ENCODE data around the gene TTLL7.

TTLL7 gene

GRCh38 chr1:83836543-83836942 is 162.4 kb downstream of the TTLL7 start:
- Histone ChIP-seq H4K91ac (ENCODE audit: low read depth, low read length) (no peak overlapping the region), H3K4ac (ENCODE audit: low read depth, low read length) (no peak overlapping the region), H3K27me3 (ENCODE audit: insufficient read depth, low read length) (no peaks in the 10 kb centered on the region), H3K27ac (ENCODE audit: low read depth, low read length) (no peak overlapping the region), H4K12ac (ENCODE audit: low read depth, low read length) (no peak overlapping the region), H3K14ac (ENCODE audit: low read length) (no peak overlapping the region), H2BK5ac (ENCODE audit: low read depth, low read length, poor library complexity) (no peak overlapping the region), H3K36me3 (ENCODE audit: control insufficient read depth in 1 of 2, insufficient read depth in 2 of 2, low read length in 2 of 2) (no peaks in the 10 kb centered on the region), H2AK5ac (ENCODE audit: low read length) (no peak overlapping the region), H3K9me3 (ENCODE audit: insufficient read depth, low read depth, low read length) (no peaks in the 10 kb centered on the region), H2AFZ (ENCODE audit: insufficient read depth, low read length, poor library complexity) (no peak overlapping the region), H3K23ac (ENCODE audit: low read length) (no peak overlapping the region), H3K79me1 (ENCODE audit: low read length) (no peaks in the 10 kb centered on the region), H3K9ac (ENCODE audit: low read length) (no peak overlapping the region), H3K4me2 (ENCODE audit: low read length) (no peak overlapping the region), H3K4me3 (ENCODE audit: low read depth, low read length) (no peak overlapping the region), H3K18ac (ENCODE audit: low read length) (no peak overlapping the region), H3K79me2 (ENCODE audit: control insufficient read depth, insufficient read depth, low read length, poor library complexity) (no peaks in the 10 kb centered on the region), H2BK12ac (ENCODE audit: low read length) (no peak overlapping the region), H3K4me1 (ENCODE audit: control insufficient read depth in 1 of 2, insufficient read depth in 2 of 2, low read length in 2 of 2) (no peaks in the 10 kb centered on the region), H4K8ac (ENCODE audit: low read depth, low read length) (no peak overlapping the region), H2BK120ac (ENCODE audit: insufficient read depth, low read length, poor library complexity) (no peak overlapping the region)
- WGBS (ENCODE audit: extremely low coverage, insufficient coverage, insufficient read length) = no CpG with 5 or more reads among the region's 2 CpGs
- no peak for DNase-seq

- Histone ChIP-seq H3K4ac (ENCODE audit: low read depth, low read length) (no peak overlapping the region), H3K4me1 (ENCODE audit: control insufficient read depth in 1 of 2, insufficient read depth in 2 of 2, low read length in 2 of 2) (peaks cover 0 to 2% of the 10 kb centered on the region in 2 experiments)
- WGBS (ENCODE audit: extremely low coverage, insufficient coverage, insufficient read length) = no CpG with 5 or more reads among the region's 4 CpGs
Observed at GRCh38 chr1:83834621-83835264, 164.2 kb downstream of the TTLL7 start.

DNA sequence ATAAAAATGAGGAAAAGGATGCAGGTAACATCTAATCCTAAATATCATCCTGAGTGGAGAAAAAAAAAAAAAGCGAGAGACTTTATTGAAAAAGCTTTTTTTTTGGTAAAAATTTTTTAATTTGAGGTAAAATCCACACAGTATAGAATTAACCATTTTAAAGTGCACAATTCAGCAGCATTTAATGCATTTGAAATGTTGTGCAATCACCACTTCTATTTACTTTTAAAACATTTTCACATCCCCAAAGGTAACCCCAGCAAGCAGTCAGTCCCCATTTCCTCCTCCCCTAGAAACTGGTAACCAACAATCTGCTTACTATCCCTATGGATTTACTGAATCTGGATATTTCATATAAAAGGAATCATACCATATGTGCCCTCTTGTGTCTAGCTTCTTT is 166.7 kb downstream of the TTLL7 start:
- Histone ChIP-seq H2BK120ac (ENCODE audit: insufficient read depth, low read length, poor library complexity) (no peak overlapping the region), H2BK5ac (ENCODE audit: low read depth, low read length, poor library complexity) (no peak overlapping the region), H3K23ac (ENCODE audit: low read length) (no peak overlapping the region), H3K14ac (ENCODE audit: low read length) (no peak overlapping the region), H3K4me3 (ENCODE audit: low read depth, low read length) (no peak overlapping the region), H3K9ac (ENCODE audit: low read length) (no peak overlapping the region), H3K36me3 (ENCODE audit: control insufficient read depth in 1 of 2, insufficient read depth in 2 of 2, low read length in 2 of 2) (no peaks in the 10 kb centered on the region), H4K8ac (ENCODE audit: low read depth, low read length) (no peak overlapping the region), H4K12ac (ENCODE audit: low read depth, low read length) (no peak overlapping the region), H3K4me2 (ENCODE audit: low read length) (no peak overlapping the region), H3K18ac (ENCODE audit: low read length) (no peak overlapping the region), H2BK12ac (ENCODE audit: low read length) (no peak overlapping the region), H3K79me2 (ENCODE audit: control insufficient read depth, insufficient read depth, low read length, poor library complexity) (no peaks in the 10 kb centered on the region), H2AK5ac (ENCODE audit: low read length) (no peak overlapping the region), H3K79me1 (ENCODE audit: low read length) (peaks cover 3% of the 10 kb centered on the region), H3K27me3 (ENCODE audit: insufficient read depth, low read length) (no peaks in the 10 kb centered on the region), H2AFZ (ENCODE audit: insufficient read depth, low read length, poor library complexity) (no peak overlapping the region), H3K9me3 (ENCODE audit: insufficient read depth, low read depth, low read length) (no peaks in the 10 kb centered on the region), H4K91ac (ENCODE audit: low read depth, low read length) (no peak overlapping the region), H3K27ac (ENCODE audit: low read depth, low read length) (no peak overlapping the region), H3K4ac (ENCODE audit: low read depth, low read length) (no peak overlapping the region), H3K4me1 (ENCODE audit: control insufficient read depth in 1 of 2, insufficient read depth in 2 of 2, low read length in 2 of 2) (peaks cover 4 to 6% of the 10 kb centered on the region in 2 experiments)
- no peak for DNase-seq
- WGBS (ENCODE audit: extremely low coverage, insufficient coverage, insufficient read length) = no CpG with 5 or more reads among the region's 1 CpG

More at GRCh38 chr1:83834621-83835264, 164.2 kb downstream of the TTLL7 start:
- Histone ChIP-seq H3K23ac (ENCODE audit: low read length) (no peak overlapping the region), H3K9ac (ENCODE audit: low read length) (no peak overlapping the region), H3K18ac (ENCODE audit: low read length) (no peak overlapping the region), H4K12ac (ENCODE audit: low read depth, low read length) (no peak overlapping the region), H4K91ac (ENCODE audit: low read depth, low read length) (no peak overlapping the region), H3K36me3 (ENCODE audit: control insufficient read depth in 1 of 2, insufficient read depth in 2 of 2, low read length in 2 of 2) (no peaks in the 10 kb centered on the region), H2BK120ac (ENCODE audit: insufficient read depth, low read length, poor library complexity) (no peak overlapping the region), H2BK5ac (ENCODE audit: low read depth, low read length, poor library complexity) (no peak overlapping the region), H2BK12ac (ENCODE audit: low read length) (no peak overlapping the region), H3K27ac (ENCODE audit: low read depth, low read length) (no peak overlapping the region), H4K8ac (ENCODE audit: low read depth, low read length) (no peak overlapping the region), H3K9me3 (ENCODE audit: insufficient read depth, low read depth, low read length) (no peaks in the 10 kb centered on the region), H3K4me3 (ENCODE audit: low read depth, low read length) (no peak overlapping the region), H3K14ac (ENCODE audit: low read length) (no peak overlapping the region), H2AFZ (ENCODE audit: insufficient read depth, low read length, poor library complexity) (no peak overlapping the region), H3K27me3 (ENCODE audit: insufficient read depth, low read length) (no peaks in the 10 kb centered on the region), H2AK5ac (ENCODE audit: low read length) (no peak overlapping the region), H3K4me2 (ENCODE audit: low read length) (no peak overlapping the region), H3K79me2 (ENCODE audit: control insufficient read depth, insufficient read depth, low read length, poor library complexity) (no peaks in the 10 kb centered on the region), H3K79me1 (ENCODE audit: low read length) (no peaks in the 10 kb centered on the region)
- no peak for DNase-seq

- peak overlapping the region; percentile 71 for H2BK12ac ChIP-seq (ENCODE audit: low read length)
- H4K12ac ChIP-seq (ENCODE audit: low read depth, low read length) = no peak overlapping the region
- peak; percentile 10 to 39 for DNase-seq
- no peaks in the 10 kb centered on the region for H3K36me3 ChIP-seq (ENCODE audit: control insufficient read depth in 1 of 2, insufficient read depth in 2 of 2, low read length in 2 of 2)
- peak overlapping the region; percentile 50 for H3K14ac ChIP-seq (ENCODE audit: low read length)
- H3K18ac ChIP-seq (ENCODE audit: low read length) = no peak overlapping the region
- peak overlapping the region; percentile 70 for H4K91ac ChIP-seq (ENCODE audit: low read depth, low read length)
- no peaks in the 10 kb centered on the region for H3K79me2 ChIP-seq (ENCODE audit: control insufficient read depth, insufficient read depth, low read length, poor library complexity)
- peaks cover 3% of the 10 kb centered on the region for H3K79me1 ChIP-seq (ENCODE audit: low read length)
- H3K4me1 ChIP-seq (ENCODE audit: control insufficient read depth in 1 of 2, insufficient read depth in 2 of 2, low read length in 2 of 2) = peaks cover 4 to 6% of the 10 kb centered on the region in 2 experiments
- H3K4ac ChIP-seq (ENCODE audit: low read depth, low read length) = no peak overlapping the region
- peak overlapping the region; percentile 65 for H2AK5ac ChIP-seq (ENCODE audit: low read length)
- H3K27me3 ChIP-seq (ENCODE audit: insufficient read depth, low read length) = no peaks in the 10 kb centered on the region
- H3K4me2 ChIP-seq (ENCODE audit: low read length) = no peak overlapping the region
- no peak overlapping the region for H4K8ac ChIP-seq (ENCODE audit: low read depth, low read length)
- no peak overlapping the region for H2AFZ ChIP-seq (ENCODE audit: insufficient read depth, low read length, poor library complexity)
- no peak overlapping the region for H3K9ac ChIP-seq (ENCODE audit: low read length)
- H3K4me3 ChIP-seq (ENCODE audit: low read depth, low read length) = no peak overlapping the region
- WGBS (ENCODE audit: extremely low coverage, insufficient coverage, insufficient read length) = no CpG with 5 or more reads among the region's 7 CpGs
- H3K9me3 ChIP-seq (ENCODE audit: insufficient read depth, low read depth, low read length) = no peaks in the 10 kb centered on the region
- no peak overlapping the region for H2BK120ac ChIP-seq (ENCODE audit: insufficient read depth, low read length, poor library complexity)
- H2BK5ac ChIP-seq (ENCODE audit: low read depth, low read length, poor library complexity) = no peak overlapping the region
- no peak overlapping the region for H3K27ac ChIP-seq (ENCODE audit: low read depth, low read length)
- H3K23ac ChIP-seq (ENCODE audit: low read length) = no peak overlapping the region
Observed at GRCh38 chr1:83829106-83829505, 169.8 kb downstream of the TTLL7 start.
